Activated naive CD8-positive, alpha-beta T cell treated with anti-CD3 and anti-CD28 coated beads, Interleukin-2, amount 10 ng/mL, durations not matched to agents 7 days and 5 days (primary cell): ENCODE measurements around the gene LRCH1. TPM values are rescaled to one million over a fixed set of nuclear protein-coding genes. Genes with fewer than 3 reads are reported as not detected.
"Not testable (repeated sequence)": the region's sequence is repeated elsewhere in the genome, so short reads cannot be mapped to it uniquely, and the experiment has no call there.

ENCODE experiments used
- ATAC-seq: fragments of 150-1000 bp; cut with Tn5 transposase; one replicate; pipeline ENCODE4 v1.10.0; 2021; ENCODE audit warnings: low read depth, moderate library complexity
- POLR2A ChIA-PET: fragments of 350-600 bp; sonication (Branson Sonifier 250); formaldehyde crosslinking; loops from one replicate; lab custom pipeline; 2021; ENCODE audit warnings: antibody characterized with exemption; lab: Charles Lee
- DNase-seq: peaks from one replicate; pipeline ENCODE4 v3.0.0; 2021
- H3K27ac Mint-ChIP-seq: one replicate; pipeline ENCODE4 v1.8.0; 2022; ENCODE audit warnings: mild to moderate bottlenecking, mixed read lengths
- H3K27me3 Mint-ChIP-seq: one replicate; pipeline ENCODE4 v1.8.0; 2022; ENCODE audit warnings: mild to moderate bottlenecking, moderate library complexity, mixed read lengths
- H3K36me3 Mint-ChIP-seq: one replicate; pipeline ENCODE4 v1.8.0; 2021; ENCODE audit warnings: mild to moderate bottlenecking, mixed read lengths
- H3K4me1 Mint-ChIP-seq: one replicate; pipeline ENCODE4 v1.8.0; 2021; ENCODE audit warnings: mixed read lengths
- H3K4me3 Mint-ChIP-seq: one replicate; pipeline ENCODE4 v1.8.0; 2022; ENCODE audit warnings: mild to moderate bottlenecking, moderate library complexity, mixed read lengths
- H3K9me3 Mint-ChIP-seq: one replicate; pipeline ENCODE4 v1.8.0; 2021; ENCODE audit warnings: mixed read lengths
- total RNA-seq, 2 experiments: library from RNA; stranded (reverse); gene quantifications; one replicate each; pipeline ENCODE4 v1.2.3, GENCODE V29; 2021

The LRCH1 gene
- total RNA-seq, 2 experiments from 2014 or later, result 18.5 to 18.9 TPM

DNA sequence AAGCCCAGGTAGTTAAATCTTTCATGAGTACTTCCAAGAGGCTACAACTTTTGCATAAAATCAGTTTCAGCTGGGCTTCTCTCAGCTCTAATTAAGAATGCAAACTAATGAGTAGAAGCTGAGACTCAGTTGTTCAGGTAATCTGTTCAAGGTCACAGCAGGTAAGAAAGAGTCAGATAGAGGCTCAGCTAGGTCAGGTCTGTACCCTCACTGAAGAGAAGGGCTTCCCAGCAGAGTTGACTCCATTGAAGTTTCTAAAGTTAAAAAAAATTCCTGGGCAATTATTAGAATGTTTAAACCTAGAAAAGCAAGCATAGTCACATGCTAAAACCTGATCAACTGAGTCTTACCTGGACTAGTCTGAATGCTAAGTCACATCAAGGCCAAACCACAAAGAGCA is 201.8 kb downstream of the LRCH1 start:
- H3K4me3 Mint-ChIP-seq, result no peak overlapping the region
- ATAC-seq, result no peak
- peaks cover 40% of the 10 kb centered on the region for H3K4me1 Mint-ChIP-seq
- no peaks in the 10 kb centered on the region for H3K9me3 Mint-ChIP-seq
- POLR2A ChIA-PET, result interaction anchor here (0.6 kb wide), 1 partner anchor 261 kb away, joined by 5 read pairs; no protein-coding TSS in a partner anchor
- peaks cover 19% of the 10 kb centered on the region for H3K36me3 Mint-ChIP-seq
- no peak for DNase-seq
- no peaks in the 10 kb centered on the region for H3K27me3 Mint-ChIP-seq
- no peak overlapping the region for H3K27ac Mint-ChIP-seq

DNA sequence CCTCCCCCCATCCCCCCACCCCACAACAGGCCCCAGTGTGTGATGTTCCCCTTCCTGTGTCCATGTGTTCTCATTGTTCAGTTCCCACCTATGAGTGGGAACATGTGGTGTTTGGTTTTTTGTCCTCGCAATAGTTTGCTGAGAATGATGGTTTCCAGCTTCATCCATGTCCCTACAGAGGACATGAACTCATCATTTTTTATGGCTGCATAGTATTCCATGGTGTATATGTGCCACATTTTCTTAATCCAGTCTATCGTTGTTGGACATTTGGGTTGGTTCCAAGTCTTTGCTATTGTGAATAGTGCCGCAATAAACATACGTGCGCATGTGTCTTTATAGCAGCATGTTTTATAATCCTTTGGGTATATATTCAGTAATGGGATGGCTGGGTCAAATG is 202.5 kb downstream of the LRCH1 start:
- DNase-seq, H3K27ac Mint-ChIP-seq, ATAC-seq, H3K9me3 Mint-ChIP-seq, H3K4me3 Mint-ChIP-seq, H3K27me3 Mint-ChIP-seq, POLR2A ChIA-PET: not testable (repeated sequence)
- H3K36me3 Mint-ChIP-seq, result peaks cover 15% of the 10 kb centered on the region
- peaks cover 36% of the 10 kb centered on the region for H3K4me1 Mint-ChIP-seq

DNA sequence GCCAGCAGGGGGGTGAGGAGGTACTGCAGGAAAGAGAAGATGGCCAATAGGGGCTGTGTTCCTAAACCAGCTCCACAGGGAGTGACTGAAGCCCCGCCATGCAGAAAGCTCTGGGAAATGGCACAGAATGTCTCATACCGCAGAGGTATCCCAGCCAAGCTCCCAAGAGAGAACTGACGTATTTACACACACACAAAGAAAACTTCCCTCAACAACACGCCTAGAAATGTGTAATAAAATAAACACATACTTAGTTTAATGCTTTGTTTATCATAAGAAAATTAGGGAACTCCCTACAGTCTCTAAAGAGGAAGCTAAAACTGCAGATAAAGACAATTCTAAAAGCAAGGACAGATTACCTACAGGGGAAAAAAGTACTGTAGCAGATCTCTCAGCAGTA is 204.0 kb downstream of the LRCH1 start:
- ATAC-seq, result no peak
- Mint-ChIP-seq H3K36me3 (peaks cover 5% of the 10 kb centered on the region), H3K27ac (no peak overlapping the region), H3K4me1 (peaks cover 24% of the 10 kb centered on the region), H3K27me3 (no peaks in the 10 kb centered on the region), H3K9me3 (no peaks in the 10 kb centered on the region), H3K4me3 (no peak overlapping the region)
- POLR2A ChIA-PET, result no interaction called here
- DNase-seq, result no peak

DNA sequence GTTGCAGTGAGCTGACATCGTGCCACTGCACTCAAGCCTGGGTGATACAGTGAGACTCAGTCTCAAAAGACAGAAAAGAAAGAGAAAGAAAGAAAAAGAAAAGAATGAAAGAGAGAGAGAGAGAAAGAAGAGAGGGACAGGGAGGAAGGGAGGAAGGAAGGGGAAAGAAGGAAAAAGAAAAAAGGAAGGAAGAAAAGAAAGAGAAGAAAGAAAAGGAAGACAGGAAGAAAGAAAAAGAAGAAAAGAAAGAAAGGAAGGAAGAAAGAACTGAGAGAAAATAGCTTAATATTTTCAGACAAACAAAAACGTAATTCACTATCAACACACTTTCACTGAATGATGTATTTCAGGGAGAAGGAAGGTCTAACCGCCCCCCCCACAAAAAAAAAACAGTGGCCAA is 204.7 kb downstream of the LRCH1 start:
- DNase-seq (no peak), ATAC-seq (no peak)
- Mint-ChIP-seq H3K36me3 (peaks cover 2% of the 10 kb centered on the region), H3K27ac (no peak overlapping the region), H3K9me3 (no peaks in the 10 kb centered on the region), H3K27me3 (no peaks in the 10 kb centered on the region), H3K4me1 (peaks cover 21% of the 10 kb centered on the region), H3K4me3 (no peak overlapping the region)
- POLR2A ChIA-PET, result interaction anchor here (0.6 kb wide), 1 partner anchor 20 kb away, joined by 3 read pairs; no protein-coding TSS in a partner anchor

- DNase-seq (no peak), ATAC-seq (no peak)
- Mint-ChIP-seq H3K27ac (no peak overlapping the region), H3K36me3 (no peaks in the 10 kb centered on the region), H3K27me3 (no peaks in the 10 kb centered on the region), H3K4me3 (no peak overlapping the region), H3K9me3 (no peaks in the 10 kb centered on the region), H3K4me1 (peaks cover 4% of the 10 kb centered on the region)
- POLR2A ChIA-PET, result no interaction called here
Measured at GRCh38 chr13:46759846-46760245, 206.9 kb downstream of the LRCH1 start.

DNA sequence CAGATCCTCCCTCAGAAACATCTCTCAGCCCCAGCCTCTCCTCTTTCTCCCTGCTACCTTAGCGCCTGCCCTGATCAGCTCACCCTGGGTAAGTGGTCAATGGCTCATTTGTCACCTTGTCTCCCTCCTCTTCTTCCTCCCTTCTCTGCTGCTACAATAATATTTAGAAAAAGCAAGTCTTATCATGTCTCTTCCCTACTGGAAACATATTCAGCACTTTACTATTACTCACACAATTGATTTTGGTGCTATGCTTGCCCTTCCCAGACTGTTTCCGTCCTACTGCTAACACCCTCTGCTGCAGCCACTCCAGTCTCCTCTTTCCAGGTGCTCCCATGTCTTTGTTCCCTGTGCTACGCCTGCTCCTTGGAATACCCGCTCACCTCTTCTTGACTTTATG is 208.2 kb downstream of the LRCH1 start:
- DNase-seq (no peak), ATAC-seq (no peak)
- Mint-ChIP-seq H3K27ac (no peak overlapping the region), H3K4me3 (no peak overlapping the region), H3K27me3 (no peaks in the 10 kb centered on the region), H3K4me1 (peaks cover 3% of the 10 kb centered on the region), H3K36me3 (no peaks in the 10 kb centered on the region), H3K9me3 (no peaks in the 10 kb centered on the region)
- POLR2A ChIA-PET, result no interaction called here

GRCh38 chr13:46761866-46762265 is 208.9 kb downstream of the LRCH1 start:
- Mint-ChIP-seq H3K4me1 (peaks cover 3% of the 10 kb centered on the region), H3K36me3 (no peaks in the 10 kb centered on the region), H3K9me3 (no peaks in the 10 kb centered on the region), H3K4me3 (no peak overlapping the region), H3K27me3 (no peaks in the 10 kb centered on the region), H3K27ac (no peak overlapping the region)
- ATAC-seq (no peak), DNase-seq (no peak)
- POLR2A ChIA-PET, result no interaction called here

GRCh38 chr13:46769925-46770324 is 217.0 kb downstream of the LRCH1 start:
- H3K27me3 Mint-ChIP-seq, DNase-seq, ATAC-seq, POLR2A ChIA-PET, H3K27ac Mint-ChIP-seq, H3K4me1 Mint-ChIP-seq, H3K4me3 Mint-ChIP-seq, H3K9me3 Mint-ChIP-seq: not testable (repeated sequence)
- H3K36me3 Mint-ChIP-seq, result peaks cover 39% of the 10 kb centered on the region

DNA sequence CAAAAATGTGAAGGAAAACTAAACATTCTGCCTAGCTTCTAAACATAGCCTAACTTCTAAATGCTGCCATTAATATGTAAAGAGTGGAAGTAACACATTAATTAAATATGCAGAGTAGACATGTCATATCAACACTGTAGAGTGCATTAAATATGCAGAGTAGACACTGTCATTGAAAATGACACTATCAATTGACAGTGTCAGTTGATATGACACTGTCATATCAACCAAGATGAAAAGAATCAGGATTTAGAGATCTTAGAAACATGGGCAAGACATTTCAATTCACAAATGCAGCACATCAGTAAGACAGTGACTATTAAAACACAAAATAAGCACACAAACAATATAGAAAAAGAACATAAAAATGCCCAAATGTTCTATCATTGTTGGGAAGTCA is 218.7 kb downstream of the LRCH1 start:
- H3K27me3 Mint-ChIP-seq, result no peaks in the 10 kb centered on the region
- ATAC-seq (no peak), DNase-seq (no peak)
- peaks cover 49% of the 10 kb centered on the region for H3K36me3 Mint-ChIP-seq
- POLR2A ChIA-PET, result no interaction called here
- H3K27ac Mint-ChIP-seq, result no peak overlapping the region
- no peaks in the 10 kb centered on the region for H3K9me3 Mint-ChIP-seq
- H3K4me1 Mint-ChIP-seq, result peaks cover 1% of the 10 kb centered on the region
- no peak overlapping the region for H3K4me3 Mint-ChIP-seq

- H3K4me3 Mint-ChIP-seq, result no peak overlapping the region
- no peaks in the 10 kb centered on the region for H3K27me3 Mint-ChIP-seq
- ATAC-seq (no peak), DNase-seq (no peak)
- POLR2A ChIA-PET, result no interaction called here
- H3K27ac Mint-ChIP-seq, result no peak overlapping the region
- H3K4me1 Mint-ChIP-seq, result peaks cover 1% of the 10 kb centered on the region
- no peaks in the 10 kb centered on the region for H3K9me3 Mint-ChIP-seq
- peaks cover 56% of the 10 kb centered on the region for H3K36me3 Mint-ChIP-seq
Measured at GRCh38 chr13:46773541-46773940, 220.6 kb downstream of the LRCH1 start.

- DNase-seq, result no peak
- Mint-ChIP-seq H3K27me3 (no peaks in the 10 kb centered on the region), H3K27ac (no peak overlapping the region), H3K9me3 (no peaks in the 10 kb centered on the region), H3K36me3 (peaks cover 52% of the 10 kb centered on the region), H3K4me1 (peaks cover 1% of the 10 kb centered on the region), H3K4me3 (no peak overlapping the region)
- POLR2A ChIA-PET, result interaction anchor here (1.3 kb wide), 1 partner anchor 21 kb away, joined by 3 read pairs; the partner anchor contains the start of gene ESD
- ATAC-seq, result no peak
Measured at GRCh38 chr13:46775385-46776107, 222.6 kb downstream of the LRCH1 start.

- H3K27me3 Mint-ChIP-seq, result no peaks in the 10 kb centered on the region
- peaks cover 5% of the 10 kb centered on the region for H3K4me1 Mint-ChIP-seq
- POLR2A ChIA-PET, result no interaction called here
- H3K9me3 Mint-ChIP-seq, result no peaks in the 10 kb centered on the region
- H3K4me3 Mint-ChIP-seq, result no peak overlapping the region
- H3K27ac Mint-ChIP-seq, result no peak overlapping the region
- DNase-seq (no peak), ATAC-seq (no peak)
- peaks cover 43% of the 10 kb centered on the region for H3K36me3 Mint-ChIP-seq
Measured at GRCh38 chr13:46778095-46778494, 225.1 kb downstream of the LRCH1 start.

DNA sequence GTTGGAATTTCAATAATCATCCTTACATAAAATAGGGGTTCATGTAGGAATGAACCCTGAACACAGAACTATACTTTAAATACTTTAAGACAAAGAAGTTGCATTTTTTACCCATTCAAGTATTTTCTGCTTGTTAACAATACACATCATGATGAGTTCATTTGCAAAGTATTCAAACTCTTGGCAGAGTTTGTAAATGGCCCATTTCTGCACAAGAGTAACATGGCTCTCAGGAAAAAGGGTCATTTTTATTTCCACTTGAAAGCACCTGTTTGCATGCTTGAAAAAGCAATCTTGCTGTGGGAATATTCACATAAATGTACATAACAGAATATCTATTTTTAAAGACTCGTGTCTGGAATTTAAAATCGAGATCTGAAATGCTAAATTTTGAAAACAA is 225.9 kb downstream of the LRCH1 start:
- peaks cover 38% of the 10 kb centered on the region for H3K36me3 Mint-ChIP-seq
- H3K9me3 Mint-ChIP-seq, result no peaks in the 10 kb centered on the region
- POLR2A ChIA-PET, result no interaction called here
- DNase-seq, result no peak
- no peak overlapping the region for H3K4me3 Mint-ChIP-seq
- no peaks in the 10 kb centered on the region for H3K27me3 Mint-ChIP-seq
- peaks cover 5% of the 10 kb centered on the region for H3K4me1 Mint-ChIP-seq
- no peak for ATAC-seq
- H3K27ac Mint-ChIP-seq, result no peak overlapping the region

GRCh38 chr13:46782066-46782465 is 229.1 kb downstream of the LRCH1 start:
- no peak for ATAC-seq
- POLR2A ChIA-PET, result no interaction called here
- H3K9me3 Mint-ChIP-seq, result no peaks in the 10 kb centered on the region
- H3K27ac Mint-ChIP-seq, result no peak overlapping the region
- peaks cover 24% of the 10 kb centered on the region for H3K36me3 Mint-ChIP-seq
- H3K4me1 Mint-ChIP-seq, result peaks cover 6% of the 10 kb centered on the region
- H3K27me3 Mint-ChIP-seq, result no peaks in the 10 kb centered on the region
- H3K4me3 Mint-ChIP-seq, result no peak overlapping the region
- DNase-seq, result no peak
